CD4-positive, alpha-beta T cell treated with Interleukin-17A for 1 hour (primary cell): ENCODE data around the gene CLCN3.
A peak's percentile ranks its signal among the peaks of the same experiment; 100 is the strongest.
"Not testable (repeated sequence)": the region's sequence is repeated elsewhere in the genome, so short reads cannot be mapped to it uniquely, and the experiment has no call there.

Experiments
- DNase-seq: peaks from one replicate; pipeline ENCODE4 v3.0.0-alpha.2; 2020

CLCN3 gene

GRCh38 chr4:169619958-169620879, at the start of gene CLCN3:
Gene CLCN3 (plus strand): TSS chr4:169620578. CDS start chr4:169635929, 15,351 bp downstream.
- peak; percentile 92 for DNase-seq

DNA sequence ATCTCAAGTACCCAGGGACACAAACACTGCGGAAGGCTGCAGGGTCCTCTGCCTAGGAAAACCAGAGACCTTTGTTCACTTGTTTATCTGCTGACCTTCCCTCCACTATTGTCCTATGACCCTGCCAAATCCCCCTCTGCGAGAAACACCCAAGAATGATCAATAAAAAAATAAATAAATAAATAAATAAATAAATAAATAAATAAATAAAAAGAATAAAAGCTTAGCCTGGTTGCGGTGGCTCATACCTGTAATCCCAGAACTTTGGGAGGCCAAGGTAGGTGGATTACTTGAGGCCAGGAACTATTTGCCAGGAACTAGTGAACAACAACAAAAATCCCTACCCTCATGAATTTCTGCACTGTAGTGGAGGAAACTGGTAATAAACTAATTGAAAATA, 49.4 kb upstream of the CLCN3 start:
- DNase-seq: not testable (repeated sequence)

DNA sequence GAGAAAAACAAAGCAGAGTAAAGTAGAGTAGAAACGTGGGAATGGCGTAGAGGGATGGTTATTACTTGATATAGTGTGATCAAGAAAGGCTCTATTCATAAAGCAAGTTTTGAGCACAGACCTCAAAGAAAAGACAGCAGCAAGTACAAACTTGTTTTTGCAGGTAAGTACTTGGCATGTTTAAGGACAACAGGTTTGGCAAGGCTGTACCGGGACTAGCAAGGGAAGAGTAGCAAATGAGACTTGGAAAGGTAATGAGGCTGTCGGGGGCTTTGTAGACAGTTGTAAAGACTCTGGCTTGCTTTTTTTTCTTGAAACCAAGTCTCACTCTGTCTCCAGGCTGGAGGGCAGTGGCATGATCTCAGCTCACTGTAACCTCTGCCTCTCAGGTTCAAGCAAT, 48.9 kb upstream of the CLCN3 start:
- DNase-seq: no peak

GRCh38 chr4:169573889-169574288, 46.5 kb upstream of the CLCN3 start:
- no peak for DNase-seq

GRCh38 chr4:169582203-169582602, 38.2 kb upstream of the CLCN3 start:
- no peak for DNase-seq

DNA sequence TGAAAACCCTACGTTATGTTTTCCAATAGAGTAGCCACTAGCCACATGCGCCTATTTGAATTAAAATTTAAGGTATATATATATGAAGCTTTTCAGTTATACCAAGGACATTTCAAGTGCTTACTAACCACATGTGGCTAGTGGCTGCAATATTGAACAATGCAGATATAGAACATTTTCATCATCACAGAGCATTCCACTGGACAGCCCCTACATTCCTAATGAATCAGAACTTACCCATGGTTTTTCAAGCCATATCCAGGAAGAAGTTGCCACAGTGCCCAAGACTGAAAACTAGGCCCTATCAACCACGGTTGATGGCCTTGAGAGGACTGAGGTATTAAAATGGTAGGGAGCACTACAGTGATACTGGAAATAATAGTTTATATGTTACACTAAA, 37.7 kb upstream of the CLCN3 start:
- no peak for DNase-seq

DNA sequence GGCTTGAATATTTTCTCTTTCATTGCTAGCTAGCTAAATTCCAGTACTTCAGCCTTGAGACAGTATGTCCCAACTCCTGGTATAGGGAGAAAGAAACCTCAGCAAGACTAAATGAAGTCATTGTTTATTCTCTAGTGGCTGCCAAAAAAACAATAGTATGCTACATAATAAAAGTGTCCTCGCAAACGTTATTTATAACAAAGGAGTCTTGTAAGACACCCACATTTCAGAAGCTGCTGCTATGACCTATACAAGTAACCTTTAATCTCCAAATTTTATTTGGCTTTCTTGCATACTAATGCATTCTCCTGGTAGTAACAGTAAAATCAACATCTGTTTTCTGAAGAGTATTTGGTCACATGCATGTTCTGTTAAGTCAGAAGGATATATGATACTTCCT, 36.8 kb upstream of the CLCN3 start:
- DNase-seq: no peak

- DNase-seq: no peak
Observed at GRCh38 chr4:169593050-169593560, 27.3 kb upstream of the CLCN3 start.

- no peak for DNase-seq
Observed at GRCh38 chr4:169594560-169595195, 25.7 kb upstream of the CLCN3 start.

DNA sequence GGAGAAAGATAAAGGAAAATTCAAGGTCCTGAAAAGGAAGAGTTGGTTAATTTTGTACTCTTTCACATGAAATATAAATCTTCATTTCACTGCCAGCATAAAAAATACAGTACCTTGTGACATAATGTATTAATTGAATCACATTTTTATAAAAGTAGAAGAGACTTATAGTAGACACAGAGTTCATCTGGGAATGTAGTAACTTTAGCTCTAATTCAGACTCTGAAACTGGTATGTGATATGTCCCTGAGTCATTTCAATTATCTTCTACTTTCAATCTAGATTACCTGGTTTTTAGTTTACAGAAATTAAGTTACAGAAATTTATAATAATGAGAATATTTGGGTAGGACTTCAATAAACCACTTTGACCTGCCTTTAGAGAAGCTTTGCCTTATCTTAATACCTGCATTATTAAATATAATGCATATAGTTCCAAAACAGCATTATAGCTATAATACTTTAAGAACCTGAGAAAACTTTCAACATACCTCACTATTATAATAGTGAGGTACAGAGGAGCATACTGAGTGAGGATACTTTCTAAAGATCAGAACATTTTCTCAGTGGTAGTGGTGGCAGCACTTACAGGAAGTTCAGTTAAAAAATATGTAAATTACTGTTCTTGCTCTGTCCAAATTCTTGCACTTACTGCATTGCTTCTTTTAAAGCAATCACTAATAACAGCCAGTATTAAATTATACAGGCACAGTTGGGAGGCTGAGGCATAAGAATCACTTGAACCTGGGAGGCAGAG, 19.2 kb upstream of the CLCN3 start:
- DNase-seq: no peak

- DNase-seq: no peak
Observed at GRCh38 chr4:169603312-169603711, 17.1 kb upstream of the CLCN3 start.

- no peak for DNase-seq
Observed at GRCh38 chr4:169604131-169604900, 16.1 kb upstream of the CLCN3 start.

DNA sequence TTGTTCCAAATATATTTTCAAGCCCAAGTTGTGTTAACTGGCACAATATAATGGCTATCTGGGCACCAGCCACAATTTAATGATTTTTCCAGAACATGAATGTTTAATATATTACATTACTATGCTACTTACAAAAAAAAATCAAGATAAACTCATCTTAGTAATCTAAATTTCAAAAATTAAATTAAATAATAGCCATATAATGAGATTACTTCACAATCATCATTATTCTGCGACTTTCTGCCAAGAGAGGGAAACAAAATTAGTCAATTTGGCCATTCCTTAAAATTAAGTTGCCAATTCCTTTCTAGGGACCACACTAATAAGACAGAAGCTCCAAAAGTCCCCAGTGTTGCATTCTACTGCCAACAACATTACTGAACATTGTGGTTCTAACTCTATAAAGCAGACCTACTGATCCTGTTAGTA, 15.5 kb upstream of the CLCN3 start:
- DNase-seq: no peak

DNA sequence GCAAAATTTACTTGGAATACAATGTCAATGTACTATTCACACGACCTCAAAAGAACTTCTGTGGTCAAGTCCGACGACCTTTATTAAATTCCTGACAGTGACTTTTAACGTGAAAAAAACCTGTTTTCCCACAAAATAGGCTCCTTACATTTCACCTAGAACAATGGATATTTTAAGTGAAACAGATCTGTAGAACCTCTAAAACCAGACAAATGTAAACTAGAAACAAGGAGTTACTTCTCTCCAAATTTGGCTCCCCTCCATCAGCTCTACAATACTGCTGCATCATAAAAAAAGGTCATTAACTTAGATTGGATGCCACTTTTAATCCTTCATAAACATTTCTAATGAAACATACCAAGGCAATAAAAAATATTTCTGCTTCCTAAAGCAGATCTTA, 9.2 kb upstream of the CLCN3 start:
- DNase-seq: no peak

- peak; percentile 89 for DNase-seq
Observed at GRCh38 chr4:169611991-169612870, 8.1 kb upstream of the CLCN3 start, which contains the start of gene NEK1. Gene NEK1 (minus strand): TSS chr4:169612583. CDS start chr4:169602630, 9,953 bp downstream.

DNA sequence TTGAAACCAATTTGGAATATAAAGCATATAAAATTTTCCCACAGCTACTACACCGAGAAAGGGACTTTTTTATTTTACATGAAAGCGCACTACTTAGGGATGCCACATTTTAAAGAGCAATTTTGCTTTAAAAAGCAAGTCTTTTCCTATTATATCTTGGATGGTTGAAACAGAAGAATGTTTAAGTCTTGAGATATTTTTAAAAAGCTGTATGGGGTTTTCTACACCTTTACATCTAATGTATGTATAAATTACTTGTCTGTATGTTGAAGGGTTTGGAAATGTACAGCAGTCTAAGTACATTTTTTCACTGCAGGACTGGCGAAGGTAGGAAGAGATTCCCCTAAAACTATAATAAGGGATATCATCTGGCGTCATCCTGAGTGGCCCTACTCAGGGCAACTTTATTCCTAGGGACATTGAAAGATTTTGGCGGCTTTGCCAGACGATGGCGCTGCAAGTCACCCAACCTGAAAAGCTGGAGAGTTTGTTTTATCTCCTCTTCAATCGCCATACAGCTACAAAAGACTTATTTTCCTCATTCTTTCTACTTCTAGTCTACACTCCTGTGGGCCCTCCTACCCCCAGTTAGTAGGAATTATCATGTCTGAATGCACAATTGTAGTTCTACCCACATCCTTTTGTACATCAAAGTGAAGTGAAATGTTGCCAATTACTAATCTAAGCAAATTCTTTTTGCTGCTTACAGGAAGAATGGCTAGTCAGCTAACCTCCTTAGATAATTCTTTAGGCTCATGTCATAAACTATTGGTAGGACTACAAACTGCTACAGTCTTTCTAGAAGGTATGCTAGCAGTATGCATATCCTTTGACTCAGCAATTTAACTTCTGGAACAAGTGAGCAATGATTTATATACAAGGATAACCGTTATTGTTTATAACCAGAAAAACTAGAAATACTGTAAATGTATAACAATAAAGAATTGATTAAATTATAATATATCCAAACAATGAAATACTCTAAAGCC, 7.2 kb upstream of the CLCN3 start:
- DNase-seq: peak; percentile 82

GRCh38 chr4:169615467-169616106, 4.8 kb upstream of the CLCN3 start:
- no peak for DNase-seq

DNA sequence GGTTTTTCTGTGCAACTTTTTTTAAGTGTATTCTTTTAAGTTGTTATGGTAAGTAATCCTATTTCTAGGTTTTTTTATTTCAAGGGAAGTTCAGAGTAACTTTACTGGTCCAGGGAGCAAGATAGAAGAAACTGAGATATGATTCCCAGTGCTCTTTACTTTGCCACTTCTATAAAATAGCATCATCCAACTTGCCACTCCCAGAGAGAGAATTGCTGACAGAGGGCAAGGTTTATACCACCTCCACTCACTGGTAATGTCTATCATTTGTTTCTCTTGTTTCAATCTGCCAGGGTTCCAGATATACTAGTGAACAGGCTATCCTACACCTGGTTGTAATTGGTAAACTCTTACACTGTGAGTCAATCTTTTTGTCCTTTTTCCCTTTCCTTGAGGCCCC, 3.5 kb upstream of the CLCN3 start:
- DNase-seq: no peak

DNA sequence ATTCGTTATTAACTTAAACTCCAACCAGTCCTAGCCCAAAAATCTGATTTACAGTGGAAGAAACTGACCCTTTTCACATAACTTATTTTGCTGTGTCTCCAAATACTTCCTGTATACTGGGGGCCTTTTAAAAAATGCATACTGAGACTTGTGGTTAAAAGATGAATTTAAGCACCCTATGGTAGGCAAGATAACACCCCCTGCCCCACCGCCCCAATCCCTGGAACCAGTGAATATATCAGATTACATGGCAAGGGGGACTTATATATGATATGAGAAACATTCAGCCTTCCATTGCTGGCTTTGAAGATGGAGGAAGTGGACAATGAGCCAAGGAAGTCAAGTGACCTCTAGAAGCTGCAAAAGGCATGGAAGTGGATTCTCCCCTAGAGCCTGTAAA, 3.1 kb upstream of the CLCN3 start:
- no peak for DNase-seq
